LHCN-M2 (cell line): ENCODE results near the gene DDX6. TPM values are rescaled to one million over a fixed set of nuclear protein-coding genes. Genes with fewer than 3 reads are reported as not detected.
"Not testable (repeated sequence)": the region's sequence is repeated elsewhere in the genome, so short reads cannot be mapped to it uniquely, and the experiment has no call there.

Source experiments
- DNase-seq: peaks from one replicate; pipeline ENCODE4 v3.0.0-alpha.2; 2012; ENCODE audit warnings: low read depth
- polyA plus RNA-seq: library from polyadenylated mRNA; unstranded; fragments of >200 nt; gene quantifications from one replicate; pipeline ENCODE4 v1.2.1, GENCODE V29; 2012; ENCODE audit warnings: missing spikeins
- total RNA-seq: library from RNA; depleted of rRNA; stranded (reverse); fragments of >200 nt; gene quantifications from 2 replicates; pipeline ENCODE4 v1.2.3, GENCODE V29; 2014; rRNA removed

The DDX6 gene
- total RNA-seq, result 71.0 and 86.1 TPM in 2 replicates
- 27.9 TPM for polyA plus RNA-seq

- DNase-seq, result peak; percentile 81
Measured at GRCh38 chr11:118791111-118791960, at the start of gene DDX6. Gene DDX6 (minus strand): TSS chr11:118791164. CDS start chr11:118786251, 4,913 bp downstream.

- no peak for DNase-seq
Measured at GRCh38 chr11:118838905-118839553, 48.1 kb upstream of the DDX6 start.

- DNase-seq, result no peak
Measured at GRCh38 chr11:118837868-118838267, 46.9 kb upstream of the DDX6 start.

GRCh38 chr11:118834427-118835028 is 43.6 kb upstream of the DDX6 start:
- no peak for DNase-seq

- no peak for DNase-seq
Measured at GRCh38 chr11:118827118-118827517, 36.2 kb upstream of the DDX6 start.

- not testable (repeated sequence) for DNase-seq
Measured at GRCh38 chr11:118822936-118823510, 32.1 kb upstream of the DDX6 start.

GRCh38 chr11:118820412-118821357 is 29.7 kb upstream of the DDX6 start:
- DNase-seq, result no peak

GRCh38 chr11:118820025-118820379 is 29.0 kb upstream of the DDX6 start:
- DNase-seq, result not testable (repeated sequence)

GRCh38 chr11:118819334-118820024 is 28.5 kb upstream of the DDX6 start:
- DNase-seq, result no peak

- DNase-seq, result no peak
Measured at GRCh38 chr11:118818130-118818529, 27.2 kb upstream of the DDX6 start.

GRCh38 chr11:118813551-118813950 is 22.6 kb upstream of the DDX6 start:
- no peak for DNase-seq

GRCh38 chr11:118812485-118812884 is 21.5 kb upstream of the DDX6 start:
- DNase-seq, result no peak

- no peak for DNase-seq
Measured at GRCh38 chr11:118807800-118808778, 17.1 kb upstream of the DDX6 start.

- no peak for DNase-seq
Measured at GRCh38 chr11:118806400-118806799, 15.4 kb upstream of the DDX6 start.

GRCh38 chr11:118804094-118804493 is 13.1 kb upstream of the DDX6 start:
- DNase-seq, result no peak

- no peak for DNase-seq
Measured at GRCh38 chr11:118799372-118799771, 8.4 kb upstream of the DDX6 start.

GRCh38 chr11:118797510-118797909 is 6.5 kb upstream of the DDX6 start:
- DNase-seq, result no peak

- DNase-seq, result peak; percentile 76
Measured at GRCh38 chr11:118792570-118793124, 1.7 kb upstream of the DDX6 start.
